WTC11 (cell line): ENCODE results near the gene FAM216B. TPM values are rescaled to one million over a fixed set of nuclear protein-coding genes. Genes with fewer than 3 reads are reported as not detected.

Source experiments
- ATAC-seq: fragments of 200-7000 bp; cut with Tn5 transposase; 2 replicates; pipeline ENCODE4 v1.10.0; 2021; ENCODE audit warnings: mild to moderate bottlenecking, moderate library complexity
- CTCF ChIA-PET: fragments of 300-600 bp; sonication (Branson Sonifier 250); formaldehyde crosslinking; loops from one replicate; lab custom pipeline; 2021; ENCODE audit warnings: antibody characterized with exemption; lab: Charles Lee
- POLR2A ChIA-PET: fragments of 350-600 bp; sonication (Branson Sonifier 250); formaldehyde crosslinking; loops from one replicate; lab custom pipeline; 2021; ENCODE audit warnings: antibody characterized with exemption; lab: Charles Lee
- DNase-seq: peaks from one replicate; pipeline ENCODE4 v3.0.0; 2021; ENCODE audit warnings: low spot score
- H3K27ac Mint-ChIP-seq: 2 replicates; pipeline ENCODE4 v1.8.0; 2021; ENCODE audit warnings: mixed read lengths
- H3K27me3 Mint-ChIP-seq: 2 replicates; pipeline ENCODE4 v1.8.0; 2021; ENCODE audit warnings: low read depth, mild to moderate bottlenecking, moderate library complexity, mixed read lengths
- H3K36me3 Mint-ChIP-seq: 2 replicates; pipeline ENCODE4 v1.8.0; 2021; ENCODE audit warnings: mixed read lengths
- H3K4me1 Mint-ChIP-seq: 2 replicates; pipeline ENCODE4 v1.8.0; 2022; ENCODE audit warnings: mixed read lengths
- H3K4me3 Mint-ChIP-seq: 2 replicates; pipeline ENCODE4 v1.8.0; 2021; ENCODE audit warnings: mild to moderate bottlenecking, moderate library complexity, mixed read lengths
- H3K9me3 Mint-ChIP-seq: 2 replicates; pipeline ENCODE4 v1.8.0; 2021; ENCODE audit warnings: mixed read lengths
- AFF4 ChIP-seq: sonication (generic); formaldehyde crosslinking; IDR thresholded peaks from 2 replicates; pipeline ENCODE4 v1.8.1; 2023; ENCODE audit warnings: mild to moderate bottlenecking, missing genetic modification reagents, borderline replicate concordance
- ATF6 ChIP-seq: sonication (generic); formaldehyde crosslinking; IDR thresholded peaks from 2 replicates; pipeline ENCODE4 v1.8.1; 2023; ENCODE audit warnings: mild to moderate bottlenecking, missing genetic modification reagents
- CREM ChIP-seq: sonication (generic); formaldehyde crosslinking; IDR thresholded peaks from 2 replicates; pipeline ENCODE4 v1.8.1; 2022; ENCODE audit warnings: mild to moderate bottlenecking, missing genetic modification reagents, moderate library complexity
- EMX1 ChIP-seq: fragments of 250-450 bp; sonication (Bioruptor Pico); IDR thresholded peaks from 2 replicates; pipeline ENCODE4 v1.8.0; 2021; ENCODE audit warnings: mild to moderate bottlenecking
- ERG ChIP-seq: fragments of 250-450 bp; sonication (Bioruptor Pico); IDR thresholded peaks from 2 replicates; pipeline ENCODE4 v1.8.0; 2021; ENCODE audit warnings: mild to moderate bottlenecking
- HMGA2 ChIP-seq: fragments of 250-450 bp; sonication (Bioruptor Pico); IDR thresholded peaks from 2 replicates; pipeline ENCODE4 v1.4.0; 2021; ENCODE audit warnings: mild to moderate bottlenecking, moderate library complexity
- IRF1 ChIP-seq: sonication (generic); formaldehyde crosslinking; IDR thresholded peaks from 2 replicates; pipeline ENCODE4 v1.8.0; 2023; ENCODE audit warnings: missing genetic modification reagents
- JAZF1 ChIP-seq: fragments of 250-450 bp; sonication (Bioruptor Pico); IDR thresholded peaks from 2 replicates; pipeline ENCODE4 v1.9.0; 2021; ENCODE audit warnings: moderate library complexity, mild to moderate bottlenecking, inconsistent platforms
- KAT7 ChIP-seq: sonication (generic); formaldehyde crosslinking; IDR thresholded peaks from 2 replicates; pipeline ENCODE4 v1.8.1; 2023; ENCODE audit warnings: missing genetic modification reagents, mild to moderate bottlenecking, borderline replicate concordance
- NR1H2 ChIP-seq: sonication (generic); formaldehyde crosslinking; IDR thresholded peaks from 2 replicates; pipeline ENCODE4 v1.9.0; 2021; ENCODE audit warnings: mild to moderate bottlenecking, moderate library complexity, missing genetic modification reagents
- PREB ChIP-seq: sonication (generic); formaldehyde crosslinking; IDR thresholded peaks from 2 replicates; pipeline ENCODE4 v1.8.1; 2022; ENCODE audit warnings: mild to moderate bottlenecking, missing genetic modification reagents, moderate library complexity, borderline replicate concordance
- PRRX2 ChIP-seq: fragments of 250-450 bp; sonication (Bioruptor Pico); IDR thresholded peaks from 2 replicates; pipeline ENCODE4 v1.8.0; 2021; ENCODE audit warnings: mild to moderate bottlenecking
- SMAD3 ChIP-seq: sonication (generic); formaldehyde crosslinking; IDR thresholded peaks from 2 replicates; pipeline ENCODE4 v1.8.0; 2022; ENCODE audit warnings: missing genetic modification reagents, mild to moderate bottlenecking, borderline replicate concordance
- SP1 ChIP-seq: sonication (generic); formaldehyde crosslinking; conservative IDR thresholded peaks from 2 replicates; pipeline ENCODE4 v1.8.1; 2022; ENCODE audit warnings: missing genetic modification reagents
- STAT6 ChIP-seq: sonication (generic); formaldehyde crosslinking; conservative IDR thresholded peaks from 2 replicates; pipeline ENCODE4 v1.8.1; 2023; ENCODE audit warnings: mild to moderate bottlenecking, low read depth, missing genetic modification reagents, moderate library complexity
- TCF7 ChIP-seq: sonication (generic); formaldehyde crosslinking; IDR thresholded peaks from 2 replicates; pipeline ENCODE4 v1.8.0; 2022; ENCODE audit warnings: mild to moderate bottlenecking, low read depth, missing genetic modification reagents, moderate library complexity
- TEAD4 ChIP-seq: sonication (generic); formaldehyde crosslinking; IDR thresholded peaks from 2 replicates; pipeline ENCODE4 v1.8.0; 2022; ENCODE audit warnings: mild to moderate bottlenecking, missing genetic modification reagents
- ZNF219 ChIP-seq: sonication (generic); formaldehyde crosslinking; IDR thresholded peaks from 2 replicates; pipeline ENCODE4 v1.8.0; 2023; ENCODE audit warnings: missing genetic modification reagents, mild to moderate bottlenecking, borderline replicate concordance
- ZNF425 ChIP-seq: fragments of 250-450 bp; sonication (Bioruptor Pico); conservative IDR thresholded peaks from 2 replicates; pipeline ENCODE4 v1.9.0; 2021; ENCODE audit warnings: mild to moderate bottlenecking
- total RNA-seq: library from RNA; stranded (reverse); gene quantifications from 3 replicates; pipeline ENCODE4 v1.2.3, GENCODE V29; 2021

FAM216B gene
- total RNA-seq, 1 experiment from 2014 or later = not detected

GRCh38 chr13:42745655-42746054, 35.7 kb upstream of the FAM216B start:
- DNase-seq = no peak
- POLR2A ChIA-PET = no interaction called here
- Mint-ChIP-seq H3K4me3 (no peak overlapping the region), H3K9me3 (no peaks in the 10 kb centered on the region), H3K36me3 (no peaks in the 10 kb centered on the region), H3K4me1 (peaks cover 4% of the 10 kb centered on the region), H3K27ac (no peak overlapping the region), H3K27me3 (peaks cover 3% of the 10 kb centered on the region)
- TF ChIP-seq IRF1 (CRISPR knock-in tag) (no peak), EMX1 (CRISPR knock-in tag) (no peak), SMAD3 (CRISPR knock-in tag) (no peak), HMGA2 (no peak), JAZF1 (no peak), ZNF219 (CRISPR knock-in tag) (no peak), PREB (no peak), PRRX2 (no peak), TCF7 (no peak), ATF6 (no peak), ZNF425 (CRISPR knock-in tag) (no peak), KAT7 (CRISPR knock-in tag) (no peak), NR1H2 (no peak)
- CTCF ChIA-PET = no interaction called here
- ATAC-seq = no peak

GRCh38 chr13:42746866-42747265, 34.5 kb upstream of the FAM216B start:
- Mint-ChIP-seq H3K36me3 (no peaks in the 10 kb centered on the region), H3K4me1 (peaks cover 4% of the 10 kb centered on the region), H3K9me3 (no peaks in the 10 kb centered on the region), H3K27me3 (peaks cover 5% of the 10 kb centered on the region), H3K4me3 (no peak overlapping the region), H3K27ac (no peak overlapping the region)
- ATAC-seq (no peak), DNase-seq (no peak)
- ChIA-PET CTCF (no interaction called here), POLR2A (no interaction called here)
- TF ChIP-seq TEAD4 (CRISPR knock-in tag) (no peak), CREM (CRISPR knock-in tag) (no peak), AFF4 (CRISPR knock-in tag) (no peak), ERG (CRISPR knock-in tag) (no peak), SP1 (CRISPR knock-in tag) (no peak), STAT6 (CRISPR knock-in tag) (no peak), JAZF1 (no peak)
